GM18519 (cell line): ENCODE results near the gene PTH.

Experiments
- ATAC-seq: cut with Tn5 transposase; IDR thresholded peaks from one replicate; pipeline ENCODE4 v1.9.1; 2021; ENCODE audit warnings: mild to moderate bottlenecking, moderate library complexity; ENCODE audit not compliant: unreplicated experiment, low FRiP score

The PTH gene

DNA sequence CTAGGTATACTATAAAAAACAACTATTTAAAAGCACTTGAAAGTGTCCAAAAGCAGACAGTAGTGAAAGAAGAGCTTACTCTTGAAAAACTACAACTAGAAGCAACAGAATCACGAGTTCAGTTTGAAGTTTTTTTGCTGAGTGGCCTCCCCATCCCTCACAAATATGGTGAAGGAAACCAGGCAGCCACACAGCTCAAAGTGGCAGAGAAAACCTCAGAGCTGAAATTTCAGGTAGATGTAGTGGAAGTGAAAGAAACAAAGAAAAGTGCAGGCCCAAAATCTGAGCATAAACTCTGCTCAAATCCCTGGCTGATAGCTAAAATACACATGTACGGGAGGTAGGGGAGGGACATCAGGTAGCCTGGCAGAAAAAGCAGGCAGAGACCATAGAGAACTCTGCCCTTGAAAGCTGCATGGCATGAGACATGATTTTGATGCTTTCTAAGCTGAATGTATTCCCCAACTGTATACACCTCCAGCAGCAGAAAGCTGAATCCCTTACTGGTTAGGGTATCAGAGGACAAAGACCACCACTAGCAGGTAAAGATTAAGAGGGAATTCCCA lies 44.9 kb downstream of the PTH start:
- no peak for ATAC-seq

- no peak for ATAC-seq
Measured at GRCh38 chr11:13449522-13449921, 46.3 kb downstream of the PTH start.

- no peak for ATAC-seq
Measured at GRCh38 chr11:13448876-13449275, 46.9 kb downstream of the PTH start.

- ATAC-seq, result no peak
Measured at GRCh38 chr11:13446444-13446843, 49.4 kb downstream of the PTH start.

- no peak for ATAC-seq
Measured at GRCh38 chr11:13445588-13445987, 50.2 kb downstream of the PTH start.
